Liver (tissue), 9 donors: ENCODE results near the gene DPF3. TPM values are rescaled to one million over a fixed set of nuclear protein-coding genes. Genes with fewer than 3 reads are reported as not detected.

ENCODE experiments used
- DNase-seq: peaks from one replicate; pipeline ENCODE4 v3.0.0-alpha.2; 2017; ENCODE audit warnings: low spot score
- H3K27ac ChIP-seq, 2 donors: one replicate each; pipeline ENCODE4 v1.7.0; 2013; ENCODE audit warnings: inconsistent platforms in 2 of 2, low read length in 2 of 2, control low read depth in 1 of 2, low read depth in 1 of 2, mild to moderate bottlenecking in 1 of 2
- H3K27me3 ChIP-seq, 4 donors: one replicate each; pipeline versions ENCODE4 v1.6.1 to v1.7.0; 2013; ENCODE audit warnings: low read length in 3 of 4, inconsistent platforms in 1 of 4, mild to moderate bottlenecking in 1 of 4, moderate library complexity in 1 of 4; ENCODE audit not compliant: control insufficient read depth in 4 of 4, insufficient read depth in 4 of 4
- H3K36me3 ChIP-seq, 4 donors: one replicate each; pipeline versions ENCODE4 v1.6.1 to v1.7.0; 2013; ENCODE audit warnings: low read length in 3 of 4, mild to moderate bottlenecking in 3 of 4, low read depth in 1 of 4, moderate library complexity in 1 of 4; ENCODE audit not compliant: control insufficient read depth in 4 of 4, insufficient read depth in 3 of 4
- H3K4me1 ChIP-seq, 4 donors: one replicate each; pipeline versions ENCODE4 v1.6.1 to v1.7.0; 2013; ENCODE audit warnings: low read length in 3 of 4, mild to moderate bottlenecking in 3 of 4, moderate library complexity in 1 of 4; ENCODE audit not compliant: control insufficient read depth in 4 of 4, insufficient read depth in 4 of 4
- H3K4me3 ChIP-seq, 3 donors: one replicate each; pipeline versions ENCODE4 v1.6.1 to v1.7.0; 2013; ENCODE audit warnings: low read length in 3 of 3, control low read depth in 1 of 3, low read depth in 1 of 3, mild to moderate bottlenecking in 1 of 3
- H3K9ac ChIP-seq, 2 donors: one replicate each; pipeline ENCODE4 v1.7.0; 2013; ENCODE audit warnings: low read length in 2 of 2, mild to moderate bottlenecking in 2 of 2, moderate library complexity in 2 of 2, control low read depth in 1 of 2, low read depth in 1 of 2
- H3K9me3 ChIP-seq, 4 donors: one replicate each; pipeline versions ENCODE4 v1.6.1 to v1.7.0; 2013; ENCODE audit warnings: low read length in 3 of 4; ENCODE audit not compliant: control insufficient read depth in 4 of 4
- ATF3 ChIP-seq: IDR thresholded peaks from 2 replicates; pipeline ENCODE4 v1.6.1; 2016; ENCODE audit warnings: antibody characterized with exemption
- CTCF ChIP-seq: fragments of 150-350 bp; IDR thresholded peaks from 2 replicates; pipeline ENCODE4 v1.5.1; 2017; ENCODE audit warnings: improper control_type of control experiment, low read depth, low read length; ENCODE audit not compliant: missing input control
- EGR1 ChIP-seq, 2 donors: IDR thresholded peaks; 2 replicates each; pipeline ENCODE4 v1.6.1; 2016 to 2018; ENCODE audit warnings: antibody characterized with exemption in 2 of 2, low read depth in 2 of 2
- FOXA1 ChIP-seq: IDR thresholded peaks from 2 replicates; pipeline ENCODE4 v1.6.1; 2016; ENCODE audit warnings: antibody characterized with exemption
- GABPA ChIP-seq, 2 donors: IDR thresholded peaks in 1 of 2; conservative IDR thresholded peaks in 1 of 2; 2 replicates each; pipeline ENCODE4 v1.6.1; 2016; ENCODE audit warnings: antibody characterized with exemption in 2 of 2, mild to moderate bottlenecking in 1 of 2, moderate library complexity in 1 of 2
- HNF4A ChIP-seq, 2 donors: conservative IDR thresholded peaks; 2 replicates each; pipeline ENCODE4 v1.6.1; 2016; ENCODE audit warnings: antibody characterized with exemption in 2 of 2, mild to moderate bottlenecking in 2 of 2
- HNF4G ChIP-seq: IDR thresholded peaks from 2 replicates; pipeline ENCODE4 v1.6.1; 2016; ENCODE audit warnings: antibody characterized with exemption
- JUND ChIP-seq, 2 donors: IDR thresholded peaks; 2 replicates each; pipeline ENCODE4 v1.6.1; 2016; ENCODE audit warnings: antibody characterized with exemption in 2 of 2
- MAX ChIP-seq: IDR thresholded peaks from 2 replicates; pipeline ENCODE4 v1.6.1; 2016; ENCODE audit warnings: antibody characterized with exemption
- RXRA ChIP-seq, 2 donors: IDR thresholded peaks; 2 replicates each; pipeline ENCODE4 v1.6.1; 2017 to 2018; ENCODE audit warnings: antibody characterized with exemption in 2 of 2, mild to moderate bottlenecking in 1 of 2
- SP1 ChIP-seq: IDR thresholded peaks from 2 replicates; pipeline ENCODE4 v1.6.1; 2018; ENCODE audit warnings: antibody characterized with exemption, mild to moderate bottlenecking
- TAF1 ChIP-seq: conservative IDR thresholded peaks from 2 replicates; pipeline ENCODE4 v1.6.1; 2016; ENCODE audit warnings: antibody characterized with exemption, mild to moderate bottlenecking
- YY1 ChIP-seq: IDR thresholded peaks from 2 replicates; pipeline ENCODE4 v1.6.1; 2016; ENCODE audit warnings: antibody characterized with exemption, mild to moderate bottlenecking
- WGBS: extraction: QIAGEN DNeasy Blood & Tissue Kit; methylation state at CpG from one replicate; pipeline ENCODE4 v1.1.7; 2013; 5-methylcytosine and 5-hydroxymethylcytosine counted together
- polyA plus RNA-seq, 2 donors: library from polyadenylated mRNA; stranded (reverse) in 1 of 2; unstranded in 1 of 2; fragments of 200-250 nt in 1 of 2; fragments of >200 nt in 1 of 2; fragmentation: Nextera tagmentation in 1 of 2; extraction: Ambion mirVana in 1 of 2; gene quantifications; one replicate each; pipeline versions ENCODE4 v1.2.1 to v1.2.3, GENCODE V29; 2013 to 2015
- total RNA-seq, 2 donors: library from RNA; depleted of rRNA; stranded (reverse); fragments of >200 nt; gene quantifications; one replicate each; pipeline ENCODE4 v1.2.3, GENCODE V29; 2014
- TF ChIP-seq, protein P1 (sequence below): IDR thresholded peaks from 2 replicates; pipeline ENCODE4 v1.6.1; 2016; ENCODE audit warnings: antibody characterized with exemption
- TF ChIP-seq, protein P2 (sequence below): IDR thresholded peaks from 2 replicates; pipeline ENCODE4 v1.6.1; 2016; ENCODE audit warnings: antibody characterized with exemption, mild to moderate bottlenecking
- donor health status: healthy.
- donor health status: healthy.
- donor health status: healthy.
- donor health status: healthy.
- donor health status: healthy.

The DPF3 gene
- total and polyA plus RNA-seq, 4 donors = 1.1 to 23.2 (median 2.5) TPM

DNA sequence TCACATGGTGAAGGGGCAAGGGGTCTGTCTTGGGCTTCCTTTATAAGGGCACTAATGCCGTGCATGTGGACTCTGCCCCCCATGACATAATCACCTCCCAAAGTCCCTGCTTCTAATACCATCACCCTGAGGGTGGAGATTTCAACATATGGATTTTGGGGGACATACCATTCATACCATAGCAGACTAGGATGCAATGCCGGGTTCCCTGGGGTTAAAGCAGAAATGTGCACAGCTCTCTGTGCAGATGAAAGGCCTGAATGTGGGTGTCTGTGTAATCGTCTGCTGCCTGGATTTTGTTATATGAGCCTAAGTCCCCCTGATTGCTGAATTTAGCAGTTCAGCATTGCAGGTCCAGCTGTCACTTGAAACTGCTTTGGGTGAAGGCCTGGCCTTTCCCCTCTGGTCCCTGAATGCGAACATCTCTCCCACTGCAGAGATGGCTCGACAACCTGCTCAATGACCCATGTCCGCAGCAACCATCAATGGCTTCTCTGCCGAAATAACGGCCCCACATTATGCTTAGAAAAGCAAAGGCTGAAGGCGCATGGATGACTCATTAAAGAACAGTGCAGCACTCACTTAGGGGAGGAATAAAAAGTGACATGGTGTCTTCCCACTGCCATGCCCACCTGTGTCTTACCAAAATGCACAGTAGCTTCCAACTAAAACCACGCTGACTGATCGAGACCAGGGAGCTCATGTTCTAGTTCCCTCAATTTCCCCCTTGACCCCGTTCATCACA lies 286.3 kb downstream of the DPF3 start:
- no peaks in the 10 kb centered on the region for H3K9me3 ChIP-seq
- WGBS = 93% methylated on average over 12 of the region's 12 CpGs
- H3K9ac ChIP-seq = no peak overlapping the region

More for the DNA sequence above, 286.3 kb downstream of the DPF3 start:
- TF ChIP-seq GABPA (IDR thresholded peaks at IDR 0.05 in 1 of 2, conservative IDR thresholded peaks at IDR 0.05 in 1 of 2) (no peak), HNF4G (no peak), HNF4A (conservative IDR thresholded peaks at IDR 0.05) (no peak), MAX (no peak), CTCF (no peak), EGR1 (IDR thresholded peaks at IDR 0.05; ENCODE audit: low read depth in 2 of 2) (no peak), ATF3 (no peak), FOXA1 (no peak), TAF1 (no peak), JUND (IDR thresholded peaks at IDR 0.05) (no peak), SP1 (no peak), YY1 (no peak), RXRA (IDR thresholded peaks at IDR 0.05) (no peak)
- TF ChIP-seq, protein P1, sequence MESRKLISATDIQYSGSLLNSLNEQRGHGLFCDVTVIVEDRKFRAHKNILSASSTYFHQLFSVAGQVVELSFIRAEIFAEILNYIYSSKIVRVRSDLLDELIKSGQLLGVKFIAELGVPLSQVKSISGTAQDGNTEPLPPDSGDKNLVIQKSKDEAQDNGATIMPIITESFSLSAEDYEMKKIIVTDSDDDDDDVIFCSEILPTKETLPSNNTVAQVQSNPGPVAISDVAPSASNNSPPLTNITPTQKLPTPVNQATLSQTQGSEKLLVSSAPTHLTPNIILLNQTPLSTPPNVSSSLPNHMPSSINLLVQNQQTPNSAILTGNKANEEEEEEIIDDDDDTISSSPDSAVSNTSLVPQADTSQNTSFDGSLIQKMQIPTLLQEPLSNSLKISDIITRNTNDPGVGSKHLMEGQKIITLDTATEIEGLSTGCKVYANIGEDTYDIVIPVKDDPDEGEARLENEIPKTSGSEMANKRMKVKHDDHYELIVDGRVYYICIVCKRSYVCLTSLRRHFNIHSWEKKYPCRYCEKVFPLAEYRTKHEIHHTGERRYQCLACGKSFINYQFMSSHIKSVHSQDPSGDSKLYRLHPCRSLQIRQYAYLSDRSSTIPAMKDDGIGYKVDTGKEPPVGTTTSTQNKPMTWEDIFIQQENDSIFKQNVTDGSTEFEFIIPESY = no peak
- TF ChIP-seq, protein P2, sequence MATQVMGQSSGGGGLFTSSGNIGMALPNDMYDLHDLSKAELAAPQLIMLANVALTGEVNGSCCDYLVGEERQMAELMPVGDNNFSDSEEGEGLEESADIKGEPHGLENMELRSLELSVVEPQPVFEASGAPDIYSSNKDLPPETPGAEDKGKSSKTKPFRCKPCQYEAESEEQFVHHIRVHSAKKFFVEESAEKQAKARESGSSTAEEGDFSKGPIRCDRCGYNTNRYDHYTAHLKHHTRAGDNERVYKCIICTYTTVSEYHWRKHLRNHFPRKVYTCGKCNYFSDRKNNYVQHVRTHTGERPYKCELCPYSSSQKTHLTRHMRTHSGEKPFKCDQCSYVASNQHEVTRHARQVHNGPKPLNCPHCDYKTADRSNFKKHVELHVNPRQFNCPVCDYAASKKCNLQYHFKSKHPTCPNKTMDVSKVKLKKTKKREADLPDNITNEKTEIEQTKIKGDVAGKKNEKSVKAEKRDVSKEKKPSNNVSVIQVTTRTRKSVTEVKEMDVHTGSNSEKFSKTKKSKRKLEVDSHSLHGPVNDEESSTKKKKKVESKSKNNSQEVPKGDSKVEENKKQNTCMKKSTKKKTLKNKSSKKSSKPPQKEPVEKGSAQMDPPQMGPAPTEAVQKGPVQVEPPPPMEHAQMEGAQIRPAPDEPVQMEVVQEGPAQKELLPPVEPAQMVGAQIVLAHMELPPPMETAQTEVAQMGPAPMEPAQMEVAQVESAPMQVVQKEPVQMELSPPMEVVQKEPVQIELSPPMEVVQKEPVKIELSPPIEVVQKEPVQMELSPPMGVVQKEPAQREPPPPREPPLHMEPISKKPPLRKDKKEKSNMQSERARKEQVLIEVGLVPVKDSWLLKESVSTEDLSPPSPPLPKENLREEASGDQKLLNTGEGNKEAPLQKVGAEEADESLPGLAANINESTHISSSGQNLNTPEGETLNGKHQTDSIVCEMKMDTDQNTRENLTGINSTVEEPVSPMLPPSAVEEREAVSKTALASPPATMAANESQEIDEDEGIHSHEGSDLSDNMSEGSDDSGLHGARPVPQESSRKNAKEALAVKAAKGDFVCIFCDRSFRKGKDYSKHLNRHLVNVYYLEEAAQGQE = no peak
- Histone ChIP-seq H3K4me3 (no peak overlapping the region), H3K27ac (no peak overlapping the region), H3K27me3 (no peaks in the 10 kb centered on the region), H3K36me3 (no peaks in the 10 kb centered on the region), H3K4me1 (peaks cover 0 to 4% (median under 1%) of the 10 kb centered on the region in 4 donors)
- DNase-seq = peak; percentile 29
